ENCODE data around the gene CELSR3. TPM values are rescaled to one million over a fixed set of nuclear protein-coding genes. Genes with fewer than 3 reads are reported as not detected.

The CELSR3 gene
- total and polyA plus RNA-seq, 9 donors: 0.23 to 3.4 (median 0.69) TPM

- Histone ChIP-seq H3K4me1 (ENCODE audit: insufficient read depth) (peaks cover 3% of the 10 kb centered on the region), H3K4me3 (peak overlapping the region; percentile 65), H3K9me3 (no peaks in the 10 kb centered on the region), H3K36me3 (no peaks in the 10 kb centered on the region), H3K27me3 (no peaks in the 10 kb centered on the region), H3K27ac (peak overlapping the region; percentile 62 to 76)
- intact Hi-C loops (cut with DNase I): no loop called here
- 2 to 3% (median 2%) methylated on average over 25 to 30 of the region's 30 CpGs for WGBS, 3 donors
- TF ChIP-seq POLR2A (IDR thresholded peaks at IDR 0.05): no peak
- peak; percentile 58 to 71 (median 61) for DNase-seq
These were observed 27.9 kb downstream of the CELSR3 start for GRCh38 chr3:48634661-48635221.

GRCh38 chr3:48633743-48634142 lies 28.9 kb downstream of the CELSR3 start:
- peaks cover 3% of the 10 kb centered on the region for H3K4me1 ChIP-seq (ENCODE audit: insufficient read depth)
- H3K27ac ChIP-seq: no peak overlapping the region
- TF ChIP-seq, protein P1, sequence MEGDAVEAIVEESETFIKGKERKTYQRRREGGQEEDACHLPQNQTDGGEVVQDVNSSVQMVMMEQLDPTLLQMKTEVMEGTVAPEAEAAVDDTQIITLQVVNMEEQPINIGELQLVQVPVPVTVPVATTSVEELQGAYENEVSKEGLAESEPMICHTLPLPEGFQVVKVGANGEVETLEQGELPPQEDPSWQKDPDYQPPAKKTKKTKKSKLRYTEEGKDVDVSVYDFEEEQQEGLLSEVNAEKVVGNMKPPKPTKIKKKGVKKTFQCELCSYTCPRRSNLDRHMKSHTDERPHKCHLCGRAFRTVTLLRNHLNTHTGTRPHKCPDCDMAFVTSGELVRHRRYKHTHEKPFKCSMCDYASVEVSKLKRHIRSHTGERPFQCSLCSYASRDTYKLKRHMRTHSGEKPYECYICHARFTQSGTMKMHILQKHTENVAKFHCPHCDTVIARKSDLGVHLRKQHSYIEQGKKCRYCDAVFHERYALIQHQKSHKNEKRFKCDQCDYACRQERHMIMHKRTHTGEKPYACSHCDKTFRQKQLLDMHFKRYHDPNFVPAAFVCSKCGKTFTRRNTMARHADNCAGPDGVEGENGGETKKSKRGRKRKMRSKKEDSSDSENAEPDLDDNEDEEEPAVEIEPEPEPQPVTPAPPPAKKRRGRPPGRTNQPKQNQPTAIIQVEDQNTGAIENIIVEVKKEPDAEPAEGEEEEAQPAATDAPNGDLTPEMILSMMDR (IDR thresholded peaks at IDR 0.05): no peak
- TF ChIP-seq POLR2A (IDR thresholded peaks at IDR 0.05) (no peak), EP300 (IDR thresholded peaks at IDR 0.05) (no peak)
- no peak for DNase-seq
- no peak overlapping the region for H3K4me3 ChIP-seq
- 79 to 94% (median 85%) methylated on average over 2 of the region's 2 CpGs for WGBS, 3 donors
- H3K36me3 ChIP-seq: no peaks in the 10 kb centered on the region
- H3K27me3 ChIP-seq: no peaks in the 10 kb centered on the region
- intact Hi-C loops (cut with DNase I): no loop called here
- H3K9me3 ChIP-seq: no peaks in the 10 kb centered on the region

DNA sequence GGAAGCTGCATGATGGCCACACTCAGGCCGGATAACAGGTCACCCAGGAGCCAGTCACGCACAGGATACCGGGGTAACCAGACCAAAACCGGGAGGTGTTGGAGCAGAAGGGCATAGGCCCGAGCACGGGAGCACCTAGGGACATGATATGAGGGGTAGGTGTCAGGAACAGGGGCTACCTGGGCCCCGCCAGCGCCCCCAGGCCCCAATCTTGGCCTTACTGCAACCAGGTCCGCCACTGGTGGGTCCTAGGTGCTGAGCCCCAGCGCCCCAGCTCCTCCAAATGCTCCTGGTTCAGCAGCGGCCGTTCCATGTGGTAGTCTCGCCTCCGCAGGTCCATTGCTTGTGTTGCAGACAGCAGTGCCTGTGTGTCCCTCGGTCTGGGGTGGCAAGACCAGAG lies 29.4 kb downstream of the CELSR3 start:
- H3K9me3 ChIP-seq: no peaks in the 10 kb centered on the region
- TF ChIP-seq POLR2A (IDR thresholded peaks at IDR 0.05) (no peak), EP300 (IDR thresholded peaks at IDR 0.05) (no peak)
- TF ChIP-seq, protein P1 (IDR thresholded peaks at IDR 0.05): no peak
- intact Hi-C loops (cut with DNase I): no loop called here
- peaks cover 3% of the 10 kb centered on the region for H3K4me1 ChIP-seq (ENCODE audit: insufficient read depth)
- H3K27ac ChIP-seq: no peak overlapping the region
- no peaks in the 10 kb centered on the region for H3K36me3 ChIP-seq
- DNase-seq: no peak
- no peaks in the 10 kb centered on the region for H3K27me3 ChIP-seq
- WGBS, 3 donors: 91 to 94% (median 92%) methylated on average over 15 of the region's 15 CpGs
- no peak overlapping the region for H3K4me3 ChIP-seq

- intact Hi-C loops (cut with DNase I): no loop called here
- no peak overlapping the region for H3K4me3 ChIP-seq
- no peaks in the 10 kb centered on the region for H3K27me3 ChIP-seq
- 85 to 87% (median 87%) methylated on average over 22 of the region's 22 CpGs for WGBS, 3 donors
- no peak for DNase-seq
- H3K27ac ChIP-seq: no peak overlapping the region
- peaks cover 3% of the 10 kb centered on the region for H3K4me1 ChIP-seq (ENCODE audit: insufficient read depth)
- no peaks in the 10 kb centered on the region for H3K36me3 ChIP-seq
- no peak for TF ChIP-seq EP300 (IDR thresholded peaks at IDR 0.05)
- TF ChIP-seq, protein P1 (IDR thresholded peaks at IDR 0.05): no peak
- TF ChIP-seq POLR2A (IDR thresholded peaks at IDR 0.05): no peak
- H3K9me3 ChIP-seq: no peaks in the 10 kb centered on the region
These were observed 30.9 kb downstream of the CELSR3 start for GRCh38 chr3:48631516-48632448.

GRCh38 chr3:48630833-48631232 lies 31.9 kb downstream of the CELSR3 start:
- intact Hi-C loops (cut with DNase I): no loop called here
- no peak for DNase-seq
- Histone ChIP-seq H3K4me1 (ENCODE audit: insufficient read depth) (peaks cover under 1% of the 10 kb centered on the region), H3K27ac (no peak overlapping the region), H3K27me3 (no peaks in the 10 kb centered on the region), H3K9me3 (no peaks in the 10 kb centered on the region), H3K36me3 (no peaks in the 10 kb centered on the region), H3K4me3 (no peak overlapping the region)
- WGBS, 3 donors: 69 to 75% (median 74%) methylated on average over 12 of the region's 12 CpGs
- no peak for TF ChIP-seq POLR2A (IDR thresholded peaks at IDR 0.05)
- TF ChIP-seq, protein P1 (IDR thresholded peaks at IDR 0.05): no peak
- TF ChIP-seq EP300 (IDR thresholded peaks at IDR 0.05): no peak

Measured in ovary (tissue), 9 donors.